GM21576 (cell line): Measurements from ENCODE around the gene CDH4.

ENCODE experiments used
- ATAC-seq: cut with Tn5 transposase; IDR thresholded peaks from one replicate; pipeline ENCODE4 v1.9.1; 2021; ENCODE audit warnings: mild to moderate bottlenecking, moderate library complexity; ENCODE audit not compliant: unreplicated experiment

Gene CDH4

DNA sequence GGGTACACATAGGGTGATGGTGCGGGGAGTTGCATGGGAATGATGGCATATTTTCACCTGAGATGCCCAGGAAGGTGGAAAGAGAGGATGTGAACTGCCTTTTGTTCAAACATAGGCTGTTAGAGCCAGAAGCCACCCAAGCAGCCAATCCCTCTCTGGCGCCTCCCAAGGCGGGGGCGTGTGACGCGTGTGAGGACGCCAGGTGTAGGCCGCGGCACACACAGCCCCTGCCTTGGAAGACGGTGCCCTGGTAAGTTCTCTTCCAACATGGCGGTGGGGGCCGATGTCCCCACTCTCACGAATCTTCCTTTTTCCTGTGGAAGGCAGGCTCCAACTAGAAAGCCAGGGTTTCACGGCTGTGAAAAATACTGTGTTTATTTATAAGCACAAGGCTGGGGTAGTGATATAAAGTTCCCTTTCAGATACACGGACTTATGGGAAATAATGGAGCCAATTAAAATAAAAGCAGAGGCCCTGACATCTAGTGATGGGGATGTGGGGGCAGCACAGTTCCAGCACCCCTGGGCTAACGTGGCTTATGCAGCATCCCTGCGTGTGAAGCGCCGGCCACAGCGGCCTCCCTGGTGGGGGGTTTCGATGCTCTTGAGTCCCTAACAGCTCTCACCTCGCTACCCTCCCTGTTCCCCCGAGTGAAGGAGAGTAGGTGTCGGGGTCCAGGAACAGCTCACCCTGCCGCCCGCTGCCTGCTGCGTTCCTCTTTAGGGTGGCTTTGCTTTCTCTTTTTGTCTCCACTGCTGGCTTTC lies 28.3 kb downstream of the CDH4 start:
- ATAC-seq = no peak

DNA sequence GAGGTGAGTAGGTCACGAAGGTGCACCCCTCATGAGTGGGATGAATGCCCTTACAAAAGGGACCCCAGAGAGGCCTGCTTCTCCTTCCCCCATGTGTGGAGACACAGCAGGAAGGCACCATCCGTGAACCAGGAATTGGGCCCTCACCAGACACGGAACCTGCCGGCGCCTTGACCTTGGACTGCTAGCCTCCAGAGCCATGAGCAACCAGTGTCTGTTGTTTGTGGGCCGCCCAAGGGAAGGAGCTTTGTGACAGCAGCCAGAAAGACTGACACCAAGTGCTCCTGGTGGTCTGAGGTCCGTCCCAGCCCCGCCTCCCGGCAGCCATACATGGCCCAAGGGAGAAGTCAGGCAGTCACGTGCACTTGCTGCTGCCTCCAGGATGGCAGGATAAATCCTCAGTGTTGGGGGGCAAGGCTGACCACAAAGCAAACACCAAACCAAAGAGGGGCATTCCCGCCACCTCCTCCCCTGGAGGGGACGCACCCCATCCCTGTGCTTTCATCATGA lies 29.3 kb downstream of the CDH4 start:
- no peak for ATAC-seq

DNA sequence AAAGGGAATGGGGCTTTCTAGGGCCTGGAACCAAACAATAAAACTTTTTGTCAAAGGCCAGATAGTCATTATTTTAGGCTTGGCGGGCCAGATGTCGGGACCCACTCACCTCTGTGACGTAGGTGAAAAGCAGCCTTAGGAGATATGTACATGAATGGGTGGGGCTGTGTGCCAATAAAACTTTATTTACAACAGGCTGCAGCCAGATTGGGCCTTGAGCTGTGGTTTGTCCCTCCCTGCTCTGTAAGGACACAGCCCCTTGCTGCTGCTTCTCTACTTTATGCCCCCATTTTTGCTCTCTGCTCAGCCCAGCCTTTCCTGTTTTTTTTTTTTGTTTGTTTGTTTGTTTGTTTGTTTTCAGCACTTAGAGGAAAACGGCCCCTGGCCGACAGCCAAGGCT lies 32.7 kb downstream of the CDH4 start:
- ATAC-seq = no peak

DNA sequence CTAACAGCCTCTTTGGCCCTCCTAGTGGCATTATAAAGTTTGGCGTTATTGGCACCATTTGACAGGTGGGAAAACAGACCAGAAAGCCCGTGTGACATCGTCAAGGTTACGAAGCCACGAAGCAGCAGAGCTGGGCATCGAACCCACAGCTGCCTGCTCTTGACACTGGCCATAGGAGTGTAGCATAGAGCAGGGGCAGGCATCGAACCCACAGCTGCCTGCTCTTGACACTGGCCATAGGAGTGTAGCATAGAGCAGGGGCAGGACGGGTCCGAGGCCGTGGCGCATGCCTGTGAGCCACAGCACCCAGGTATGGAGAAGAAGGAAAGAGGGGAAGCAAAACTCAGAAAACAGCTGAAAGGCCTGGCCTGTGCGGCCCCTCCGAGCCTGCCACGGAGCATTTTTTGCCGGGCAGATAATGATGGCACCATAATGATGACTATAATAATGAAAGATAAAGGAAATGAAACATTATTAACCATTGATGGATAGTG lies 33.1 kb downstream of the CDH4 start:
- no peak for ATAC-seq

DNA sequence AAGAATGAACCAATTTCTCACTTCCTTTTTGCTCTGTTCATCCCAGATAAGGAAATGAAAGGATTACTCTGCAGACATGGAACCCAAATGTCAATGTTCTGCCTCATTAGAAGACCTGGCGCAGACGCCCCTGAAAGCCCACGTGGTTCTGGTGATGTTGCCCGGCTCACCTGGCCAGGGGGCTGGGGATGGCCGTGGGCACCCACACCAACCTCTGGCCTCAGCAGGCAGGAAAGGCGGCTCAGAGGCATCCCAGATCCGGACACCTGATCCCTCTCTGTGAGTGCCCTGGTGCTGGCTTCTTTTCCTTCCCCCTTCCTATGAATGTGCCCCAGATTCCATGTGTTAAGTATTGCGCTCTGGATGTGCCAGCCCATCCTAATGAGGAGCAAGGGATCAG lies 33.6 kb downstream of the CDH4 start:
- ATAC-seq = no peak

DNA sequence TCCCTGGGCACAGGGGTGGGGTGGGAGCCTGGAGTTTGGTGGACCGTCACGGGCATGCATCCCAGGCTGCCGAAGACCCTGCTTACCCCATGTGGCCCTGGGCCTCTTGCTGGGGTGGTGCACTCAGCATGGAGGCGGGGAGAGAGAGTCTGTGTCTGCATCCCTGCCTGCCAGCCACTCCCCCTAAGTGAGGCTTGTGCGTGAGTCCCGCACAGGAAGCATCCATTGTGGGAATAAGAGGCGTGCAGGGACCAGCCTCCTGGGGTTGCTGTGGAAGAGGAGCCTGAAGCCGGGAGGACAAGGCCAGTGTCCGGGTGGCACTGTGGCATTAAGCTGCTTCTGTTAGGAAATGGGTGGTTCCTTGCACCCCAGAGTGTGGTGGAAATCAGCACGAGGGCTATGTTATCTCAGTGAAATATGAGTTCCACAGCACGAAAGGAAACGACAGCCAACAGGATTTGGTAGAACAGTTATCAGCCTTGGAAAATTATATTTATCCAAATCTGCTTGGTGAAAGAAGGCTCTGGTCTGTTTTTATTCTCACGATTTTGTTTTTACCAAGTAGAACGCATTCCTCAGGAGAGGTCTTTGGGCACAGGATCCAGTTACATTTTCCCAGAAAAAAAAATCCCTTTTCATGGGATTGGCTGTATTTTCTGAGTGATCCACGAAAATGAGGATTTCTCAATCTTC lies 35.7 kb downstream of the CDH4 start:
- ATAC-seq = no peak

DNA sequence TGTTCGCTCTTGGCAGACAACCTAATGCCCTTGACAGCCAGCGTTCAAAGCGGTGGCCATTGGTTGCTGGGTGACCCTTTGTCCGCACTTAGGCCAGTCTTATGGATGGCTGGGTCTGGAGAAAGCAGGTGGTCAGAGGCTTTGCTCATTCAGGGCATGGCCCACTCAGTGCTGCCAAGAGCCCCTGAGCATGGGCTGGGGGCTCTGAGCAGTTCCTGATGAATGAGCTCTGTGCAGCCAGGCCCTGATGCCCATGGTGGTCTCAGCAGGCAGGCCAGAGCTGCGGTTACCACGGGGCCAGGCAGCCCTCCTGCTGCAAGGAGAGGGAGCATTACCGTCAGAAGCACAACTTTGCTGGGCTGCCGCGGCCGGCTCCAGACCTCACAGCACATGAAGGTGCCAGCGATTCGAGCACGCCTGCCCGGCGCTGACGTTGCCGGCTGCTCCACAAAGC lies 36.3 kb downstream of the CDH4 start:
- ATAC-seq = no peak

DNA sequence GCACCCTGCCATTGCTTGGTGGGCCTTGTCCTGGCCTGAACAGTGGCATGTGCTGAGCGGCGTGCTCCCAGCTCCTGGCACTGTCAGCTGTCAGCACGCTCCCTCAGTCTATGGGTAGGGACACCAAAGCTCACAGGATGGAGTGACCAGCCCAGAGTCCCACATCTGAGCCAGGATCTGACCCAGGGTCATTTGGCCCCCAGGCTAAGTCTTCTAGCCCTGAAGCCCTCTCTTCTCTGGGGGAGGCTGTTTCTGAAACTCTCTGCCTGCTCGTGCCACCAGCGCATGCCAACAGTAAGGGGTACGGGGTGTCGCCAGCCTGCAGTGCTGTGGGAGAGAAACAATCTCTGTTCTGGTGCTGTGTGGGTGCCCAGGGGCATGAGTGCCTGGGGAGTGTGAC lies 37.1 kb downstream of the CDH4 start:
- no peak for ATAC-seq

DNA sequence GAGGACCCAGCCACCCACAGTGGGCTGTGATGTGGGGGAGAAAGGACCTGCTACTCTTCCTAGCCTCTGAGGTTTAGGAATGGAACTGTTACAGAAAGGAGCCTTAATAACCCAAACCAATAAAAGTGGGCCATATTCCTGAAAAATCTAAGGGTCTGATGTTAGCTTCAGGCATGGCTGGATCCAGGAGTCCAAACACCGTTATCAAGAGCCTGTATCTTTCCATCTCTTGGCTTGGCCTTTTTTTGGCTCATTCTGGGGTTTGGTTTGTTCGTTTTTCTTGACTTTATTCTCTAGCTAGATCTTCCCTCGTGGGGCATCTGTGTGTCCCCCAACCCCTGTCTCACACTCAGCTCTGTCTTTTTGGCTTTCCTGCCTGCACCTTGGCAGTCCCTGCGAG lies 38.7 kb downstream of the CDH4 start:
- no peak for ATAC-seq

DNA sequence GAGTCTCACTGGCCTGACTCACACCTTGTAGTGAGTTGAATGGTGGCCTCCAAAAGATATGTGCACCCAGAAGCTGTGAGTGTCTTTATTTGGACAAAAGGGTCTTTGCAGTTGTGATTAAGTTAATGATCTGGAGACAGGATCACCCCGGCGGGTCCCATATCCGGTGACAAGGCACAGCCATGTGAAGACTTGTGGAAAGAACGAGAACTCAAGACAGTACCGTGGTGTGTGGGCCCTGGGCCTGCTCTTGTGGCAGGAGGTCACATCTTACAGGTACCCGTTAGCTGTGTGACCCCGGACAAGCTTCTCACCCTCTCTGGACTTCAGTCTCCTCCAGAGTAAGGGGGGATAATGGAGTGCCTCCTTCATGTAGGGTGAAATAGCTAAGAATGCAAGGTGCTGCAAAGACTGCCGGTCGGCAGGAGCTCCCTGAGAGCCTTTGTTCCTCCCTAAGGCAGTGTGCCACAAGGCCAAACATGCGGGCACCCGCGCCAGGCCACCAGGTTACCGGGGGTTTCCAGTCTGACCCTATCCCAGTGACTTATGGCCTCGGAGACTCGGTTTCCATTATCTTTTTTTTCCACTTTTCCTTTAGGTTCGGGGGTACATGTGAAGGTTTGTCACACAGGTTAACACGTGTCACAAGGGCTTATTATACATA lies 39.2 kb downstream of the CDH4 start:
- ATAC-seq = no peak

DNA sequence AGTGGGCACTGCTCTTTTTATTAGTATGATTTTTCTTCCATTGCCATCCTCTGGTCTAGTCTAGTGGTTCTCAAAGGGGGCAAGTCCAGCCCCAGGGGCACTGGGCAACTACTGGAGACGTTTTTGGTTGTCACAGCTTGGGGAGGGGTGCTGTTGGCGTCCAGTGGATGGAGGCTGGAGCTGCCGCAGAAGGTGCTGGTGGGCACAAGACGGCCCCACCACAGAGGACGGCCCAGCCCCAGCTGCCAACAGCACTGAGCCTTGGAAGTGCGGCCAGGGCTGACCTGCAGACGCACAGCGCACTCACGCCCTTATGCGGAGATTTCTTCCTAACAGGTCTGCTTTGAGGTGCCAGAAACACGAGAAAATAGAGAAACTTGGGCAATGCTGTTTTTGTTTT lies 40.3 kb downstream of the CDH4 start:
- ATAC-seq = no peak

DNA sequence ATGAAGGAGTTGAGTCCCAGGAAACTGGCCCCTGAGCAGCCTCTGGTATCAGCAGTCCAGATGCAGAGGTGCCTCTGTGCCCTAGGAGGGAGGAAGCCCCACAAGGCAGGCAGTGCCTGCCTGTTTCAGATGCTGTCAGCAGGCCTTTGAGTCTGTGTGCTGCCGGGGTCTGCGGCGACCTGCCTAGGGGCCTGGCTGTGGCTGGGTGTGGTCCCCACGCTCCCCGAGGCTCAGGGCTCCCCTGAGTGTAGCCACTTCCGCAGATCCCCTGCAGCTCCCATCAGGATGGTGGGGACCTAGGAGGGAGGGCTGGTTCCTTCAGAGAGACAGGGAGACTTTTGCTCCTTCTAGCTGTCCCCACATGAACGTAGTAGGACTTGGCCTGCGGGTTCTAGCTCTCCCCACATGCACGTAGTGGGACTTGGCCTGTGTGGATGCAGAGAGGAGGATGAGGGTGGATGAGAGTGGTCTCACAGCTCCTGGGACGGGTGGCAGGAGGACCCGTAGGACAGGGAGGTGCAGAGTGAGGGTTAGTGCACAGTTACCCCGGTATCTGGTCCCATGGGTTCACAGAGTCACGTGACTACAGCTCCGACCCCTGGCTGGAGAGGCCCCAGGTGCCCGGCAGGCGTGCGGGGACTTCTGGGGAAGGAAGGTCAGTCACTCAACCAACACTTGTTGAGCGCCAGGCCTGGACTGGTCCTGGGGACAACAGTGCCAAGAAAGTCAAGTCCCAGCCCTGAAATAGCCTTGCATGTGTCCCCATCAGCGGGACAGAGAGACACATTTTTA lies 41.0 kb downstream of the CDH4 start:
- no peak for ATAC-seq

DNA sequence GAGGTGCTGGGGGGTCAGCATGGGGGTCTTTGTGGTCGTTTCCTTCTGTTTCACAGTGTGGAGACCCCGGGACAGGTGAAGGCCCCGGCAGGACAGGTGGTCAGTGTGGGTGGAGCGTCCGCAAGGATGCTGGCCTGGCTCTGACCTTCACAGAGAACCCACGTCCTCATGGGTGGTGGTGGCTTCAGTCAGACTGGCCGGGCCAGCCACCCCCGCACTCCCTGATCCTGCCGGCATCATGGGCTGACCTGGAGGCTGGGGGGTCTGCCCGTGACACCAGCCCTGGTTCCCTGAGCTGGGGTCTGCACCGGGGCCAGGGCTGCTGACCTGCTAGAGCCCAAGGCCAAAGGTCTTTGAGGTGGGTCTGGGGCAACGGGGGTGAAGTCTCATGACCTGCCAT lies 41.9 kb downstream of the CDH4 start:
- no peak for ATAC-seq

DNA sequence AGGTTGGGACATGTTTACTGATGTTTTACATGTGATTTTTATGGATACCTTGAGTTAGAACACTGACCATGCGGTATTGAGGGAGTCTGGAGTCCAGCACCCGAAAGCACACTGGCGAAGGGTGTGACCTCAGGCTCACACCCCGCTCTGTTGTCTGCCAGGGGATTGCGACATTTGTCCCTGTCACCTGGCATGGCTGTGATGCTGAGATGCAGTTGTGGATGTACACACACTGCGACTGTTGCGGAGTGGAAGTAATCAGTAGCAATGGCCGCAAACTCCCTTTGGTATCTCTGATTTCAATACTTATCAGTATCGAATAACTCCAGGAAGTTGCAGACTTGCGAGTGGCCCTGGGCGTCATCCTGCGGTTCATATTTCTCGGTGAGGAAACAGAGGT lies 43.2 kb downstream of the CDH4 start:
- no peak for ATAC-seq

DNA sequence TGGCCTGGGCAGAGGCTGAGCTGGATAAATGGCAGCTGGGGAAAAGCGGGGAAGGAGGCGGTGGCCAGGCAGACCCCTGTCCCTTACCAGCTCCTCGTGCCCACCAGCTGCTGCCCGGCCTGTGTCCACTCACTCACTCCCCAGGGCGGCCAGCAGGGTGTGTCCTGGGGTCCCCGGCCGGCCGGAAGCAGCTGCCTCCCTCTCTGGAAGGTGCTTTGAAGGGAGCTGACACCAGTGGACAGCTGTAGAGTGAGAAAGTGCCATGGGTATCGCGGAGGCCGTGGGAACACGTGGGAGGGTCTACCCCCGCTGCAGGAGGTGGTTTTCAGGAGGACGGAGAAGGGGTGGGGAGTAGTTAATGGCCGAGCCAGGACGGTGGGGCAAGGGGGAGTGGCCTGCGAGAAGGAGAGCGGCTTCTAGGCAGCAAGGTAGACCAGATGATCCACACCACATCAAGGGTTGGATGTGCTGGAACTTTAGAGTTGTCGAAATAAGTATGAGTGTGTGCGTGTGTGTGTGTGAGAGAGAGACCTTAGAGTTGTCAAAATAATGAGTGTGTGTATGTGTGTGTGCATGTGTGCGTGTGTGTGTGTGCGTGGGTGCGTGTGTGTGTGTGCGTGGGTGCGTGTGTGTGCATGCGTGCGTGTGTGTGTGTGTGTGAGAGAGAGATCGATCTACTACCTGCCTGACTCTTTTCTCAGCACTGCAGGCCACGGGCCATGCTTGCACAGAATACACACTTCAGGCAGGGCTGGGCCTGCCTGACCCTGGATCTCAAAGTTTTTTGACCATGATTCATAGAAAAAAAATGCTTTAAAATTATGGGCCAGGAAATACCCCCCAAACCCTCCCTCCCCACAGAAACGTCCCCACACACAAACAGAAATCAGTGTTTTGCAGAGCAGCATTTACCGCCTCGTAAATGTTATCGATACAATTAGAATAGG lies 43.9 kb downstream of the CDH4 start:
- ATAC-seq = no peak

DNA sequence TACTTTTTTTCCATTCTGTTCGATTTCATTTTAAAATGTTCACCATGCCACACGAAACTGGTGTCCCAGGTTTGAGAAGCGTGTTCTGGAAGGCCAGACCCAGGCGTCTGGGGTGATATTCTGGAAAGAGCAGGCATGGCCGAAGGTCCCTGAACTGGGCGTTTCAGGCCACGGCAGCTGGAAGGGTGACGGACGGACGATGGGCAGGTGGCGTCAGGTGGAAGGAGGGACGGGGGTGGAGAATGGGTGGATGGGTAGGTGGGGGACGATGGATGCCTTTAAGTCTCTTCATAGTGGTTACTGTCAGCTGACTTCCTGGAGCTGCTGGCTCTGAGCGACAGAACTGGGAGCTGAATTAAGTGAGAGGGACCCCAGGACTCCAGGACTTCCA lies 44.6 kb downstream of the CDH4 start:
- no peak for ATAC-seq

DNA sequence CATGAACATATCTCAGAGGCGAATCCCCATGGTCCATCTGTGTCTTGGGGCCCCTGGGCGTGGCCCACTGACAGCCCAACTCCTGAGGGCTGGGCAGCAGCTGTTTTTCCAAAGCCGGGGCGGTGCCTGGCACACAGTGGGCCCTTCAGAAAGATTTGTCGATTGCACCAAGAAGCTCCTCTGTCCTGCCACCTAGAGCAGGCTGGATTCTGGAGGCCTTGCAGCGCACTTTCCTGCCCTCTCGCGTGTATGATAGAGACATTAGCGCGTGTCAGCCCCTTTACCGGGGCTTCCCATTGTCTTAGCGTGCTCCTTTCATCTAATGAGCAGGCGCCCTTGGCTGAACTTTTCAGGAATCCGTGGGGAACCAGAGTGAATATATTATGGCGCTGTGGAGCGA lies 45.4 kb downstream of the CDH4 start:
- no peak for ATAC-seq

DNA sequence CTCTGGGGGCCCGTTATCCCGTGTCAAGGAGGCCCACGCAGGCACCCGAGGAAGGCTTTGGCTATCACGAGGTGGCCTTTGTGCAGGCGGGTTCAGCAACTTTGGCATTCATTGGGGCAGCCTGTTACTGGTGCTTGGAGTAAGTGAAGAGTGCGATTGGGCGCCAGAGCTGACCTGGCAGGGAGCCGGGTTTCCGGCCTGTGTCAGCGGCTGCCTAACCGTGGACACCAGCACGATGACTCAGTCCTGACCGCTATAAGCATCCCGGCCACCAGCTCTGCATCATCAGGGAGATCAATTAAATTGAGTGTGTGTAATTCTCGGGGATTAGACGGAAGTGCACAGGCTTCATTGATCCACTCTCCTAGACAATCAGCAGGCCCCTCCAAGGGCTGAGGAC lies 45.9 kb downstream of the CDH4 start:
- ATAC-seq = no peak

DNA sequence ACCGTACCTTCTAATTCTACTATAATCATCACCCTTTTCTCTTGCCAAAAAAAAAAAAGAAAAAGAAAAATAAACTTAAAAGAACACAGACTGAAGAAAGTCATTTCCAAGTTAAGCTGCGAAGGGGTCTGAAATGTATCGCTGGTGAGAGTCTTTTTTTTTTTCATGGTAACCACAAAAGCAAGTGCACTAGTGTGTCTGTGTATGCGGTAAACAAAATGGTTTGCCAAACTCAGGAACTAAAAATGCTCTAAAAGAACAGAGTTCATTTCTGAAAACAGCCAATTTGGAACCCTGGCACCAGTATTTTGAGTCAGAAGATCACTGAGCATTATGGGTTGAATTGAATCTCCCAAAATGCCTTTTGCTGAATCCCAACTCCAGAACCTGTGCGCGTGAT lies 46.6 kb downstream of the CDH4 start:
- ATAC-seq = no peak

DNA sequence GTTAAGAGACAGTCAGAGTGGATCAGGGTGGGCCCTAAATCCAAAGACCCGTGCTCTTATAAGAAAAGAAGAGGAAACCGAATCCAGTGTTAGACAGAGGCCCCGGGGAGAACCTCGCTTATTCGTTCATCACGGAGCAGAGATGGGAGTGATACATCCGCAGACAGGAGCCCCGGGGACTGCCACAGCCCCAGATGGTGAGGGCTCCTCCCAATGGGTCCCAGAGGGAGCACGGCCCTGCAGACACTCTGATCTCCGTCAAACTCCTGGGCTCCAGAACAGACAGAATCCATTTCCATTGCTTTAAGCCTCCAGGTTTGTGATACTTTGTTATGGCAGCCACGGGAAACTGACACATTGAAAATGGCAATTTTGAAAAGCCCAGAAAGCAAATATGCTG lies 47.0 kb downstream of the CDH4 start:
- ATAC-seq = no peak
